Activated T-cell treated with anti-CD3 and anti-CD28 coated beads, Interleukin-2, amount 50 U/mL, for 48 hours (primary cell): Measurements from ENCODE around the gene TMEM240.
"Not testable (repeated sequence)": the region's sequence is repeated elsewhere in the genome, so short reads cannot be mapped to it uniquely, and the experiment has no call there.

Experiments
- DNase-seq, 2 experiments: peaks; one replicate each; pipeline ENCODE4 v3.0.0-alpha.2; 2020

Gene TMEM240

DNA sequence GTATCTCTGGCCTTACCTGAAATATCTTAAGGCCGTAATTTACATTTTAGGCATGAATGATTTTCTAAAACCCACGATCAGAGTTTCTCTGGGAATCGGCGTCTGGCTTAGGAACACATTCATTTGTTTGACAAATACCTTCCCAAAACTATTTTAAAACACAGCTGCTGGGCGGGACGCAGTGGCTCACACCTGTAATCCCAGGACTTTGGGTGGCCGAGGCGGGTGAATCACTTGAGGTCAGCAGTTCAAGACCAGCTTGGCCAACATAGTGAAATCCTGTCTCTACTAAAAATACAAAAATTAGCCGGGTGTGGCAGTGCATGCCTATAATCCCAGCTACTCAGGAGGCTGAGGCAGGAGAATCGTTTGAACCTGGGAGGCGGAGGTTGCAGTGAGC is 16.5 kb upstream of the TMEM240 start:
- DNase-seq, result not testable (repeated sequence)

- DNase-seq, result no peak
Measured at GRCh38 chr1:1556505-1556904, 16.1 kb upstream of the TMEM240 start.

- no peak for DNase-seq
Measured at GRCh38 chr1:1554926-1555915, 14.8 kb upstream of the TMEM240 start.

GRCh38 chr1:1554550-1554925 is 14.1 kb upstream of the TMEM240 start:
- no peak for DNase-seq

DNA sequence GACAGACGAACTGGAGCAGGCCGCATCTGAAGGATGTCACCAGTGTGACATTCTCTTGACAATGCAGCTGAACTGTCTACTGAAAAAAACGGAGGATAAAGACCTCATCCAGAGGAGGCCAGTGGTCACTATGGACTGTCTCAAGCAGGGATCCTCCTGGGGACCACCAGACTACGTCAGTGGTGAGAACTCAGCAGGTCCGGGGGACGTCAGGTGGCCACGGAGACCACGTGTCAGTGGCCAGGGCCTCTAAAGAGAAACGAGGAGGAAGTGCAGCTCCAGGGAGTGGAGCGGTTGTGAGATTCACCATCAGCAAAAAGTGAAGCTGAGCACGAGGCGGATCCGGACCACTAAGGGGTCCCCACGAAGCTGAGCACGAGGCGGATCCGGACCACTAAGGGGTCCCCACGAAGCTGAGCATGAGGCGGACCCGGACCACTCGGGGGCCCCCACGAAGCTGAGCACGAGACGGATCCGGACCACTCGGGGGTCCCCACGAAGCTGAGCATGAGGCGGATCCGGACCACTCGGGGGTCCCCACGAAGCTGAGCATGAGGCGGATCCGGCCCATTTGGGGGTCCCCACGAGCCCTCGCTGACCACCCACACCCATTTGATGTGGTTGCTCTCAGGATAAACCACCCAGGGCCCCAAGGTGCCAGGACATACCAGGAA is 13.5 kb upstream of the TMEM240 start:
- DNase-seq, result no peak

- DNase-seq, result no peak
Measured at GRCh38 chr1:1552263-1552639, 11.8 kb upstream of the TMEM240 start.

DNA sequence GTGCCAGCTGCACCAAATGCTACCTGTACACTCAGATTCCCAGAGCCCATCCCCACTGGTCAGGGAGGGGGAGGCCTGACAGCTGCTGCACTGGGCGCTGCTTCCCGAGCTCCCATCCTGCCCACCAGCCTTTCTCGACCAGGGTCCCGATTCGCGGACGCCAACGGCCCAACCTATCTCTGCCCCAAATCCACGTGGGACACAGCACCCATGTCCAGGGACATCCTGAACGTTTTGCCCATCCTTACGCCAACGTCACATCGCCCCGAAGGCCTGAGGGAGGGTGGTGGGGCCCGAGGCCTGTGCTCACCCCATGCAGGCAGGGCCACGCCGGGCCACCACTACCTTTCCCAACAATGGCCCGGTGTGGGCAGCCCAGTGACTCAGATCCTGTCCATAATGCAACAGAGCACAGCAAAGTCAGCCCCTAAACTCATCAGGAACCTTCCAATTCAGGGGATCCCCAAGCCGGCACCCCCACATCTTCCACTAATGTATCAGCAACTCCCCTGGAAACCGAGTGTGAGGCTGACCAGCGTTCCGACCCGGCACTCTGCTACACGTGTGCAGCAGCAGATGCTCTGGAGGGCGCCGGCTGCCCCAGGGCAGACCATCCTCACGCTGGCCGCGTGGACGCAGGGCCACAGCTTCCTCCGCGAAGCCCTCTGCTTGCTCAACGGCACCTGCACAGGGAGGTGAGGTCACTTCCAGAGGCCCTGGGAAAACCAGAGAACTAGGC is 11.3 kb upstream of the TMEM240 start:
- DNase-seq, result no peak

DNA sequence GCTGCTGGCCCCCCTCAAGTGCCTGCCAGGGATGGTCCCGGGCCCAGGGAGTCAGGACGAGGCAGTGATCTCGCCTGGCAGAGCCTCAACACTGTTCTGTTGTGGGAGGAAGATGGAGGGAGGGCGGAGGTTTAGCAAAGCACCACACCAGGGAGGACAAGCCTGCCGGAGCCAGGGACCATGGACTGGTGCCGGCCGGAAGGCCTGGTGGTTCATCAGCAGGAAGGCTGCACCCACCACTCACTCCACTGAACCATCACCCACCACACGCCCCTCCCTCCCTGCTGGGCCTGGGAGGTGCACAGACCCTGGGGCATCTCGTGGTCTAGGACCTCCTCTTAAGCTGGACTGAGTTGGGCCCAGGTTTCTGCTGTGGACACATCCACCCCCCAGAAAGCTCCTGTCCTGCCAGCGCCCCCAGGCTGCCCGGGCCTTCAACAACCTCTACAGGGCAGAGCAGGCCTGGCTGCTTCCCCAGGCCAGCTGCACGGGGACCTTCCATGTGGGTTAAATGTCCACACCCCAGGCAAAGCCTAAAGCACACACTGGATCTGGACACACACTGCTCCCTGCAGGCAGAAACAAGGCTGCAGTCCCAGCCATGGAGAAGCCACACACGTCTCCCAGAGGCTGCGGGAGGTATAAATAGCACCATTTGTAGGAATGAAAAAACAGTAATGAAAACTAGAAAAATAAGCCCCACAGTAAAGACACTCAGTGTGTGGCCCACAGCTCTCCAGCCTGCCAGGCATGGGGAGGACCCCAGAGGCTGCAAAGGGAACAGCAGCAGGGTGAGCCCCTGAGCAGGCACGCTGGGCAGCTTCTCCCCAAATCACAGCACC is 10.4 kb upstream of the TMEM240 start:
- DNase-seq, result no peak

DNA sequence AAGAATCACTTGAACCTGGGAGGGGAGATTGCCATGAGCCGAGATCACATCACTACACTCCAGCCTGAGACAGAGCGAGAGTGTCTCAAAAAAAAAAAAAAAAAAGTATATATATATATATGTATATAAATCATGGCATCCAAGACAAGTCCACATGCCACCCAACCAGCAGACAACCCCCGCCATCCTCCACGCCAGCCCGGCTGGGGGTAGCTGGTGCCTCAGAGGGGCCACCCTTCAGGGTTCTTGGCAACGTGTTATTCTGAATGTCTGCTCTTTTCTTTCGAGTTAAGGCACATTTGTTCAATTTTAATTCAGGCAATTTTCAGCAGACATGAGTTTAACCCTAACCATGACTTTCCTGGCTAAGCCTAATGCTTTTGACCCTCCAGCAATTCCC is 9.7 kb upstream of the TMEM240 start:
- no peak for DNase-seq

DNA sequence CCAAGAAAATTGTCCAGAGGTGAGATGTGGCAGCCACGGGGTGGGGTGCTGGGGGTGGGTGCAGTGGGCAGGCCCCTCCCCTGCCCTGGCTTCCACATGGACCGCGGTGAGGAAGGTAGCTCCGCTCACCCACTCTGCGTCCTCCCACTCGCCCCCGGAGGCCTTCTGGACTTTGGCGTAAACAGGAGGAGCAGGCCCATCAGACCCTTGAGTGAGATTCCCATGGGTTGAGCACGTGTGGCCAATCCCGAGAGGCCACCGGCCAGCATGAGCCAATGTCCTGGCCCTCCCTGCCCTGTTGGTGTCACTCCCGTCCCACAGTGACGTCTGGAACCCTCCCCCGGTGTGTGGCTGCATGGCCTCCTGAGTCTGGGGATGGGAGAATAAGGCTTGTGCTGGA is 8.2 kb upstream of the TMEM240 start:
- DNase-seq, result no peak

GRCh38 chr1:1547476-1547875 is 7.1 kb upstream of the TMEM240 start:
- no peak for DNase-seq

DNA sequence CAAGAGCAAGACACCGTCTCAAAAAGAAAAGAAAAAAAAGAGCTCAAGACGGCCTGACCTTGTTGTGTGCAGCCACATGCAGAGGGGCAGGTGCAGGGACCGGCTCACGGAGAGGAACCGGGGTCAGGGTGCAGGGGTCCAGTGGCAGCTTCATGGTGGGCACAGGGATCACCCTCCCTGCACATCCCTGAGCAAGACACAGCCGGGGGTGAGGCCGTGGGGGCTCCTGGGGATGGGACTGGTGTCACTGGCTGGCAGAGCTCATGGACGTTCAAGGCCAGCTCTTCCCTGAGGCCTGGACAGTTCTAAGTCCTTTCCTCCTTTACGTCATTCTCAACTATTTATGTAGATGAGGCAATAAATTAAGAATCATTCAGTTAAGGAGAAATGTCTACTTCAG is 6.6 kb upstream of the TMEM240 start:
- no peak for DNase-seq

DNA sequence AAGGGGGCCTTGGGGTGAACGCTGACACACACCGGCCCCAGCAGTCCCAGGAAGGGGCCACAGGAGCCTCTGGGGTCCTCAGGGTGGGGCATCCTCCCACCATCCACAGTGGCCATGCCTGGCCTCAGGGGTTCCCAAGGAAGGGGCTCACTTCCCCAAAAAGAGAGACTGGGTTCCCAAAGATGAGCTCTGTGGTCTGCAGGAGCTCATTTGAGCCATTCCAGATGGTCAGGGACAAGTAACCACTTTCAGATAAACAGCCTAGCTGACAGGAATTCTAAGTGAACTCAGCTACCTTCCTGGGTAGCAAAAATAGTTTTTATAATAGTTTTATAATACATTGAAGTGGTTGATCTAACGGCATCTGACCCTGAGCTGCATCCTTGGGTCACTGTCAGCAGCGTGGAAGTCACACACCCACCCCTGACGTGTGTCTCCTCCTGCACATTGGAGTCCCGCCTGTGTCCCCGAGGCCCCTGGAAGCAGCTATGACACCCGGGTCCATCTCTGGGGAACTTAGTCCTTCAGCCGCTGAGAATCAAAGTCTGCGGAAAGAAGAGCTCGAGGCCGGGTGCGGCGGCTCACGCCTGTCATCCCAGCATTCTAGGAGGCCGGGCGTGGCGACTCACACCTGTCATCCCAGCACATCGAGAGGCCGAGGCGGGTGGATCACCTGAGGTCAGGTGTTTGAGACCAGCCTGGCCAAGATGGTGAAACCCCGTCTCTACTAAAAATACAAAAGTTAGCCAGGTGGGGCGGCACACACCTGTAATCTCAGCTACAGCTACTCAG is 5.7 kb upstream of the TMEM240 start:
- DNase-seq, result no peak

- DNase-seq, result no peak
Measured at GRCh38 chr1:1544544-1544943, 4.1 kb upstream of the TMEM240 start.

- no peak for DNase-seq
Measured at GRCh38 chr1:1543706-1544099, 3.3 kb upstream of the TMEM240 start.

GRCh38 chr1:1542766-1543705 is 2.6 kb upstream of the TMEM240 start:
- no peak for DNase-seq

GRCh38 chr1:1541956-1542765 is 1.7 kb upstream of the TMEM240 start:
- no peak for DNase-seq

GRCh38 chr1:1540818-1541628 is 599 bp upstream of the TMEM240 start:
- DNase-seq, result no peak
